ENCODE results near the gene CEP135. TPM values are rescaled to one million over a fixed set of nuclear protein-coding genes. Genes with fewer than 3 reads are reported as not detected.
"Not testable (repeated sequence)": the region's sequence is repeated elsewhere in the genome, so short reads cannot be mapped to it uniquely, and the experiment has no call there.

The CEP135 gene
- total RNA-seq, 2 experiments from 2014 or later = 12.5 to 12.9 TPM

- Mint-ChIP-seq H3K27ac (no peak overlapping the region), H3K9me3 (no peaks in the 10 kb centered on the region), H3K4me3 (no peak overlapping the region), H3K36me3 (ENCODE audit: low read depth) (peaks cover 38% of the 10 kb centered on the region), H3K27me3 (no peaks in the 10 kb centered on the region), H3K4me1 (ENCODE audit: low read depth) (no peaks in the 10 kb centered on the region)
- DNase-seq (no peak), ATAC-seq (no peak)
- ChIA-PET POLR2A (no interaction called here), CTCF (interaction anchor here (4.8 kb wide), 1 partner anchor 11 kb away, joined by 28 read pairs; the partner anchor contains the start of gene CEP135)
- no peak for TF ChIP-seq CTCF (IDR thresholded peaks at IDR 0.05)
- intact Hi-C loops (cut with micrococcal nuclease) = no loop called here
These were observed 10.9 kb downstream of the CEP135 start for GRCh38 chr4:55959655-55960054.

DNA sequence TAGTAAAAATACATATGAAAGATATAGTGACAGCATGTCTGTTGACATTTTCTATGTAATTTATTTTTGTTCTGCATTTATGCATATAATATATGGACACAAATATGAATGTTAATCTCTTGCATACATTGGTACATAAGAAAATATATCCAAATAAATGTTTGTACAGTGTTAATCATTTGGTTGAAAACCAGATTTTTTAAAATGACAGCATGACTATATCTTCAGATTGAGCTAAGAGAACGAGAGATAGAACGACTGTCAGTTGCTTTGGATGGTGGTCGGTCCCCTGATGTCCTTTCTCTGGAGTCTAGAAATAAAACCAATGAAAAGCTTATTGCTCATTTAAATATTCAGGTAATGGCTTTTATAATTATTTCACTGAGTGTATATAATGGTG, 15.3 kb downstream of the CEP135 start:
- Mint-ChIP-seq H3K27ac (no peak overlapping the region), H3K27me3 (no peaks in the 10 kb centered on the region), H3K9me3 (no peaks in the 10 kb centered on the region), H3K4me3 (no peak overlapping the region), H3K36me3 (ENCODE audit: low read depth) (peaks cover 37% of the 10 kb centered on the region), H3K4me1 (ENCODE audit: low read depth) (no peaks in the 10 kb centered on the region)
- no peak for DNase-seq
- intact Hi-C loops (cut with micrococcal nuclease) = no loop called here
- no peak for TF ChIP-seq CTCF (IDR thresholded peaks at IDR 0.05)
- no peak for ATAC-seq
- ChIA-PET POLR2A (interaction anchor here (0.9 to 1.4 kb wide), 2 partner anchors 15 to 423 kb away, joined by 3 to 5 read pairs; partner anchors contain the start of genes AASDH and CEP135), CTCF (interaction anchor here (3.0 kb wide), 1 partner anchor 16 kb away, joined by 11 read pairs; the partner anchor contains the start of gene CEP135)

DNA sequence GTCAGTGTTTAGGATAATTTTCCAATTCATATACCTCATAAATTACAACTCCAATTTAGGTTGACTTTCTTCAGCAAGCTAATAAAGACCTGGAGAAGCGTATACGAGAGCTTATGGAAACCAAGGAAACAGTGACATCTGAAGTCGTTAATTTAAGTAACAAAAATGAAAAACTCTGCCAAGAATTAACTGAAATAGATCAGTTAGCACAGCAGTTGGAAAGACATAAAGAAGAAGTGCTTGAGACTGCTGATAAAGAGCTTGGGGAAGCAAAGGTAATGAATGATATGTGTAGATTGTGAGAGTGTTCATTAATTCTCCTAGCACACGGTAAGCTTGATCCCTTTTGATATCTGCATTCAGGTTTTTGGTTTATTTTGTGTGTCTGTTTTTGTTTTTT, 16.8 kb downstream of the CEP135 start:
- POLR2A ChIA-PET = interaction anchor here (1.2 to 1.4 kb wide), 2 partner anchors 8 to 16 kb away, joined by 3 to 4 read pairs; partner anchors contain the start of gene CEP135
- Mint-ChIP-seq H3K4me3 (no peak overlapping the region), H3K27ac (no peak overlapping the region), H3K27me3 (no peaks in the 10 kb centered on the region), H3K36me3 (ENCODE audit: low read depth) (peaks cover 30% of the 10 kb centered on the region), H3K9me3 (no peaks in the 10 kb centered on the region), H3K4me1 (ENCODE audit: low read depth) (no peaks in the 10 kb centered on the region)
- intact Hi-C loops (cut with micrococcal nuclease) = no loop called here
- ATAC-seq = no peak
- no peak for TF ChIP-seq CTCF (IDR thresholded peaks at IDR 0.05)
- CTCF ChIA-PET = interaction anchor here (1.3 to 3.0 kb wide), 3 partner anchors 12 to 18 kb away, joined by 3 to 11 read pairs (median 3); partner anchors contain the start of gene CEP135
- DNase-seq = no peak

DNA sequence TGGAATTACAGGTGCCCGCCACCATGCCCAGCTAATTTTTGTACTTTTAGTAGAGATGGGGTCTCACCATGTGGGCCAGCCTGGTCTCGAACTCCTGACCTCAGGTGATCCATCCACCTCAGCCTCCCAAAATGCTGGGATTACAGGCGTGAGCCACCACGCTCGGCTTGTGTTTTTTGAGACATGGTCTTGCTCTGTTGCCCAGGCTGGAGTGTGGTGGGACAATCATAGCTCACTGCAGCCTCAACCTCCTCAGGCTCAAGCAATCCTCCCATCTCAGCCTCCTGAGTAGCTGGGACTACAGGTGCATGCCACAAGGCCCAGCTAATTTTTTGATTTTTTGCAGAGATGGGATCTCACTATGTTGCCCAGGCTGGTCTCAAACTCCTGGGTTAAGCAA, 17.6 kb downstream of the CEP135 start:
- intact Hi-C loops (cut with micrococcal nuclease); H3K4me1 Mint-ChIP-seq (ENCODE audit: low read depth); H3K27ac Mint-ChIP-seq; ATAC-seq; H3K9me3 Mint-ChIP-seq; DNase-seq; H3K4me3 Mint-ChIP-seq; H3K27me3 Mint-ChIP-seq: not testable (repeated sequence)
- peaks cover 31% of the 10 kb centered on the region for H3K36me3 Mint-ChIP-seq (ENCODE audit: low read depth)
- ChIA-PET CTCF (interaction anchor here (1.4 kb wide), 1 partner anchor 11 kb away, joined by 3 read pairs; no protein-coding TSS in a partner anchor), POLR2A (interaction anchor here (1.2 to 1.4 kb wide), 2 partner anchors 9 to 17 kb away, joined by 3 to 4 read pairs; partner anchors contain the start of gene CEP135)

GRCh38 chr4:55967376-55967775, 18.6 kb downstream of the CEP135 start:
- ChIA-PET CTCF (no interaction called here), POLR2A (no interaction called here)
- Mint-ChIP-seq H3K36me3 (ENCODE audit: low read depth) (peaks cover 31% of the 10 kb centered on the region), H3K27ac (no peak overlapping the region), H3K27me3 (no peaks in the 10 kb centered on the region), H3K4me3 (no peak overlapping the region), H3K9me3 (no peaks in the 10 kb centered on the region), H3K4me1 (ENCODE audit: low read depth) (no peaks in the 10 kb centered on the region)
- intact Hi-C loops (cut with micrococcal nuclease) = no loop called here
- ATAC-seq (no peak), DNase-seq (no peak)
- TF ChIP-seq CTCF (IDR thresholded peaks at IDR 0.05) = no peak

All from activated CD8-positive, alpha-beta T cell treated with anti-CD3 and anti-CD28 coated beads for 36 hours (primary cell).